DOHH2 (cell line): ENCODE data around the gene GTF2H1.

Experiments used
- H3F3A ChIP-seq: fragments of 200-600 bp; sonication (generic), shearing (Covaris generic); 2 replicates; pipeline ENCODE4 v1.6.0; 2016; ENCODE audit warnings: antibody characterized with exemption, mild to moderate bottlenecking; ENCODE audit not compliant: control insufficient read depth, insufficient read depth
- H3K27ac ChIP-seq: fragments of 200-600 bp; sonication (generic); 2 replicates; pipeline ENCODE4 v1.5.1; 2014; ENCODE audit warnings: low read depth, mild to moderate bottlenecking, low read length, moderate library complexity
- H3K27me3 ChIP-seq: fragments of 200-600 bp; sonication (generic); 2 replicates; pipeline ENCODE4 v1.6.1; 2014; ENCODE audit warnings: mild to moderate bottlenecking, low read length, mixed read lengths; ENCODE audit not compliant: control insufficient read depth
- H3K36me3 ChIP-seq: fragments of 200-600 bp; sonication (generic); 2 replicates; pipeline ENCODE4 v1.6.1; 2014; ENCODE audit warnings: mild to moderate bottlenecking, low read length, moderate library complexity, mixed read lengths; ENCODE audit not compliant: control insufficient read depth
- H3K4me1 ChIP-seq: fragments of 200-600 bp; sonication (generic); 2 replicates; pipeline ENCODE4 v1.6.1; 2014; ENCODE audit warnings: mild to moderate bottlenecking, low read length, mixed read lengths; ENCODE audit not compliant: control insufficient read depth
- H3K4me2 ChIP-seq: fragments of 200-600 bp; sonication (generic); 2 replicates; pipeline ENCODE4 v1.6.0; 2014; ENCODE audit warnings: mild to moderate bottlenecking, low read length, moderate library complexity
- H3K4me3 ChIP-seq: fragments of 200-600 bp; sonication (generic); 2 replicates; pipeline ENCODE4 v1.5.1; 2014; ENCODE audit warnings: mild to moderate bottlenecking, low read length, mixed read lengths
- H3K79me2 ChIP-seq: fragments of 200-600 bp; sonication (generic); 2 replicates; pipeline ENCODE4 v1.6.1; 2014; ENCODE audit warnings: mild to moderate bottlenecking, low read length, mixed read lengths; ENCODE audit not compliant: control insufficient read depth
- H3K9me2 ChIP-seq: fragments of 200-600 bp; sonication (generic); replicated peaks from 2 replicates; pipeline ENCODE4 v1.6.1; 2014; ENCODE audit warnings: mild to moderate bottlenecking, low read length, mixed read lengths; ENCODE audit not compliant: control insufficient read depth
- H3K9me3 ChIP-seq: fragments of 200-600 bp; sonication (generic); 2 replicates; pipeline ENCODE4 v1.6.1; 2014; ENCODE audit warnings: antibody characterized with exemption, low read length, mixed read lengths; ENCODE audit not compliant: control insufficient read depth, insufficient read depth
- H4K20me1 ChIP-seq: fragments of 200-600 bp; sonication (generic); 2 replicates; pipeline ENCODE4 v1.6.0; 2014; ENCODE audit warnings: low read depth, mild to moderate bottlenecking, antibody characterized with exemption, low read length, moderate library complexity; ENCODE audit not compliant: control insufficient read depth, insufficient read depth
- EZH2phosphoT487 ChIP-seq: fragments of 200-600 bp; sonication (generic); IDR thresholded peaks from 2 replicates; pipeline ENCODE4 v1.6.1; 2017; ENCODE audit warnings: borderline replicate concordance, mild to moderate bottlenecking, antibody characterized with exemption, low read length, moderate library complexity, mixed read lengths
- TF ChIP-seq, protein P1 (sequence below): fragments of 200-600 bp; sonication (generic); IDR thresholded peaks from one replicate; pipeline ENCODE4 v1.5.1; 2014; ENCODE audit warnings: antibody characterized with exemption, mild to moderate bottlenecking, low read depth, low read length; ENCODE audit not compliant: poor library complexity, severe bottlenecking

The GTF2H1 gene

DNA sequence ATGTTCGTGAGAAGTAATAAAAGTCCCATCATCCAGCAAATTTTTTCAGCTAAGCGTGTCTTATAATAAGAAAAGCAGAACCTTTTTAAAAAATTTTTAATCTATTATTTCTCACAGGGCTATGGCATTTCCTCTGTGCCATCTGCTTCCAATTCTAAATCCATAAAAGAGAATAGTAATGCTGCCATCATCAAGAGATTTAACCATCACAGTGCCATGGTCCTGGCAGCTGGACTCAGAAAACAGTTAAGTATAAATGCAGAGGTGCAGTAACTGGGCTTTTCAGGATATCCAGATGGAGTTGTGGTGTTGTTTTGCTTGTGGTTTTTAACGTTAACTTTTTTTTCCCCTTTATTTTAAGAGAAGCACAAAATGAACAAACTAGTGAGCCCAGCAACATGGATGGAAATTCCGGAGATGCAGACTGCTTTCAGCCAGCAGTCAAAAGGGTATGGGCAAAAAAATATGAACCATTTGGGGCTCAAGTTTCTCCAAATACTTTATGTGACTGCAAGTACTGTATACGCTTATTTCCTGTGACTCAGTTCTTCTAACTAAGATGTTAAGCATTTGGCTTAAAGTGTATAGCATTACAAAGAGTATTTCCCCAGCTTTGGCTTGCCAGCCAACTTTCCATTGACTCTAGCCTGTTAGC lies 25.2 kb downstream of the GTF2H1 start:
- H3K4me3 ChIP-seq = no peak overlapping the region
- H3K9me2 ChIP-seq = no peaks in the 10 kb centered on the region
- no peaks in the 10 kb centered on the region for H3K27me3 ChIP-seq
- H3K27ac ChIP-seq = no peak overlapping the region
- H3K36me3 ChIP-seq = peaks cover 72% of the 10 kb centered on the region
- no peak for TF ChIP-seq EZH2phosphoT487
- TF ChIP-seq, protein P1, sequence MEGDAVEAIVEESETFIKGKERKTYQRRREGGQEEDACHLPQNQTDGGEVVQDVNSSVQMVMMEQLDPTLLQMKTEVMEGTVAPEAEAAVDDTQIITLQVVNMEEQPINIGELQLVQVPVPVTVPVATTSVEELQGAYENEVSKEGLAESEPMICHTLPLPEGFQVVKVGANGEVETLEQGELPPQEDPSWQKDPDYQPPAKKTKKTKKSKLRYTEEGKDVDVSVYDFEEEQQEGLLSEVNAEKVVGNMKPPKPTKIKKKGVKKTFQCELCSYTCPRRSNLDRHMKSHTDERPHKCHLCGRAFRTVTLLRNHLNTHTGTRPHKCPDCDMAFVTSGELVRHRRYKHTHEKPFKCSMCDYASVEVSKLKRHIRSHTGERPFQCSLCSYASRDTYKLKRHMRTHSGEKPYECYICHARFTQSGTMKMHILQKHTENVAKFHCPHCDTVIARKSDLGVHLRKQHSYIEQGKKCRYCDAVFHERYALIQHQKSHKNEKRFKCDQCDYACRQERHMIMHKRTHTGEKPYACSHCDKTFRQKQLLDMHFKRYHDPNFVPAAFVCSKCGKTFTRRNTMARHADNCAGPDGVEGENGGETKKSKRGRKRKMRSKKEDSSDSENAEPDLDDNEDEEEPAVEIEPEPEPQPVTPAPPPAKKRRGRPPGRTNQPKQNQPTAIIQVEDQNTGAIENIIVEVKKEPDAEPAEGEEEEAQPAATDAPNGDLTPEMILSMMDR = no peak
- no peaks in the 10 kb centered on the region for H3K4me1 ChIP-seq
- H3F3A ChIP-seq = peaks cover 4% of the 10 kb centered on the region; the same call in 1 of the 2 replicates
- H3K4me2 ChIP-seq = no peak overlapping the region
- no peaks in the 10 kb centered on the region for H4K20me1 ChIP-seq
- no peaks in the 10 kb centered on the region for H3K79me2 ChIP-seq
- H3K9me3 ChIP-seq = no peaks in the 10 kb centered on the region

DNA sequence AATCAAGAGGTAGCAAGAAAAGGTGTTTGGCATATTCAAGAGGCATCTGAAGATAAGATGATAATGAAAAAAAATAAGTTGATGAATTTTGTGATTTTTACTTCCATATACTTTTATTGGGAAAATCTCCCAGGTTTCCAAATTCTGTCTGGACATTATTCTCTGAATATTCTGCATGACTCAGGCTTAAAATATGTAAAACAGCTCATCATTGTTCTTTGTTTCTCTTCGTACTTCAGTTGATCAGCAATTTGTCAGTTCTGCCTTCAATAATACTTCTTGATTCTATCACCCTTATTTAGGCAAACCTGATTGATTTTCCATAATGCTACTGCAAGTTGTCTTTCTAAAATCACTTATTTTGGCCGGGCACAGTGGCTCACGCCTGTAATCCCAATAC lies 30.2 kb downstream of the GTF2H1 start:
- Histone ChIP-seq H3K36me3 (peaks cover 82% of the 10 kb centered on the region), H3K79me2 (no peaks in the 10 kb centered on the region), H3K4me1 (no peaks in the 10 kb centered on the region), H3K9me2 (no peaks in the 10 kb centered on the region), H4K20me1 (no peaks in the 10 kb centered on the region), H3K27ac (no peak overlapping the region), H3K9me3 (no peaks in the 10 kb centered on the region), H3K4me3 (no peak overlapping the region), H3K4me2 (no peak overlapping the region), H3F3A (peaks cover 4% of the 10 kb centered on the region; the same call in 1 of the 2 replicates), H3K27me3 (no peaks in the 10 kb centered on the region)
- TF ChIP-seq EZH2phosphoT487 = no peak
- TF ChIP-seq, protein P1 = no peak

DNA sequence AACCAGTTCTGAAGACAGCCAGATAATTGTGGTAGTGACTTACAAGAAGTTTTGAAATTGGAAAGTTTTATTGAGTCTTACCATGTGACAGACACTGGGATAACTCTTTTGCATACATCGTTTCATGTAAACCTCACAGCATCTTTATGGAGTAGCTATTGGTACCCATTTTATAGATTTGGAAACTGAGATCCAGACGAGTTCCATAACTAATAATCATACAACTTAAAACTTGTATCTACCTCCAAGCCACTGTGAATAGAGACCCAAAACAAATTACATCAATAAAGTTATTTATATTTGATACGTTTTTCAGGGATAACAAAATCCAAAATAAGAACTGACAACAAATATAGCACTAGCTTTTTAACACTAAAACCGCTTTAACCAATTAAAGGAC lies 36.3 kb downstream of the GTF2H1 start:
- Histone ChIP-seq H3K4me3 (no peak overlapping the region), H3F3A (no peaks in the 10 kb centered on the region), H3K27ac (no peak overlapping the region), H3K36me3 (peaks cover 73% of the 10 kb centered on the region), H3K79me2 (no peaks in the 10 kb centered on the region), H3K4me2 (no peak overlapping the region), H3K4me1 (no peaks in the 10 kb centered on the region), H3K9me2 (no peaks in the 10 kb centered on the region), H3K9me3 (no peaks in the 10 kb centered on the region), H3K27me3 (no peaks in the 10 kb centered on the region), H4K20me1 (no peaks in the 10 kb centered on the region)
- no peak for TF ChIP-seq EZH2phosphoT487
- TF ChIP-seq, protein P1 = no peak
